ENCODE measurements around the gene TXNRD2.

Gene TXNRD2

GRCh38 chr22:19846620-19847344 lies 94.8 kb downstream of the TXNRD2 start:
- Histone ChIP-seq H2BK15ac (ENCODE audit: low read length) (no peak overlapping the region), H2AK5ac (ENCODE audit: low read depth, low read length) (no peak overlapping the region), H4K8ac (ENCODE audit: low read depth, low read length) (no peak overlapping the region), H3K18ac (ENCODE audit: low read length) (no peak overlapping the region), H3K36me3 (replicated peaks in 1 of 2; ENCODE audit: control insufficient read depth in 2 of 2, insufficient read depth in 2 of 2, low read length in 2 of 2) (peaks cover 32 to 46% of the 10 kb centered on the region in 2 donors), H2BK120ac (ENCODE audit: low read depth, low read length) (no peak overlapping the region), H3K4me2 (ENCODE audit: insufficient read depth, low read length, poor library complexity, severe bottlenecking) (no peak overlapping the region), H3K27ac (replicated peaks; ENCODE audit: low read length) (no peak overlapping the region), H3K4me1 (ENCODE audit: control insufficient read depth in 2 of 2, insufficient read depth in 1 of 2, low read depth in 1 of 2, low read length in 2 of 2) (peaks cover 0 to 13% of the 10 kb centered on the region in 2 donors), H3K4ac (ENCODE audit: low read length) (no peak overlapping the region), H4K91ac (ENCODE audit: low read depth, low read length, poor library complexity) (no peak overlapping the region), H2BK5ac (ENCODE audit: low read length) (no peak overlapping the region), H3K14ac (ENCODE audit: low read length) (no peak overlapping the region), H3K9me3 (replicated peaks in 1 of 2; ENCODE audit: control insufficient read depth in 2 of 2, insufficient read depth in 1 of 2, low read depth in 1 of 2, low read length in 2 of 2) (peaks cover 11 to 14% of the 10 kb centered on the region in 2 donors), H3K23ac (ENCODE audit: low read depth, low read length, poor library complexity) (peak overlapping the region; percentile 45), H3K4me3 (ENCODE audit: low read length in 2 of 2) (peak overlapping the region in 1 of 2 donors; percentile 36), H3K79me1 (ENCODE audit: low read depth, low read length) (peaks cover 18% of the 10 kb centered on the region), H2AFZ (ENCODE audit: low read length) (no peak overlapping the region), H3K27me3 (ENCODE audit: control insufficient read depth in 3 of 3, insufficient read depth in 3 of 3, low read depth in 1 of 3, low read length in 3 of 3) (no peaks in the 10 kb centered on the region), H3K9ac (ENCODE audit: low read depth, low read length, poor library complexity) (no peak overlapping the region), H2BK12ac (ENCODE audit: low read length) (no peak overlapping the region)
- no CpG with 5 or more reads among the region's 9 CpGs for WGBS, 2 donors (ENCODE audit: extremely low coverage in 2 of 2, insufficient read length in 2 of 2, insufficient replicate concordance in 1 of 2)
- DNase-seq (ENCODE audit: low spot score), result no peak

- Histone ChIP-seq H3K9ac (ENCODE audit: low read depth, low read length, poor library complexity) (peak overlapping the region; percentile 30), H2BK120ac (ENCODE audit: low read depth, low read length) (no peak overlapping the region), H3K79me1 (ENCODE audit: low read depth, low read length) (peaks cover 11% of the 10 kb centered on the region), H3K4me1 (ENCODE audit: control insufficient read depth in 2 of 2, insufficient read depth in 1 of 2, low read depth in 1 of 2, low read length in 2 of 2) (peaks cover 0 to 15% of the 10 kb centered on the region in 2 donors), H3K9me3 (replicated peaks in 1 of 2; ENCODE audit: control insufficient read depth in 2 of 2, insufficient read depth in 1 of 2, low read depth in 1 of 2, low read length in 2 of 2) (peaks cover 11 to 14% of the 10 kb centered on the region in 2 donors), H2BK15ac (ENCODE audit: low read length) (no peak overlapping the region), H3K18ac (ENCODE audit: low read length) (peak overlapping the region; percentile 21), H3K36me3 (replicated peaks in 1 of 2; ENCODE audit: control insufficient read depth in 2 of 2, insufficient read depth in 2 of 2, low read length in 2 of 2) (peaks cover 17 to 30% of the 10 kb centered on the region in 2 donors), H3K4me2 (ENCODE audit: insufficient read depth, low read length, poor library complexity, severe bottlenecking) (no peak overlapping the region), H3K27ac (replicated peaks; ENCODE audit: low read length) (no peak overlapping the region), H2AFZ (ENCODE audit: low read length) (no peak overlapping the region), H2BK12ac (ENCODE audit: low read length) (no peak overlapping the region), H3K27me3 (ENCODE audit: control insufficient read depth in 3 of 3, insufficient read depth in 3 of 3, low read depth in 1 of 3, low read length in 3 of 3) (no peaks in the 10 kb centered on the region), H3K4ac (ENCODE audit: low read length) (peak overlapping the region; percentile 6), H3K23ac (ENCODE audit: low read depth, low read length, poor library complexity) (peak overlapping the region; percentile 77), H2BK5ac (ENCODE audit: low read length) (no peak overlapping the region), H4K91ac (ENCODE audit: low read depth, low read length, poor library complexity) (peak overlapping the region; percentile 53), H2AK5ac (ENCODE audit: low read depth, low read length) (no peak overlapping the region), H3K4me3 (ENCODE audit: low read length in 2 of 2) (no peak overlapping the region), H3K14ac (ENCODE audit: low read length) (peak overlapping the region; percentile 14), H4K8ac (ENCODE audit: low read depth, low read length) (no peak overlapping the region)
- DNase-seq (ENCODE audit: low spot score), result no peak
- WGBS, 2 donors (ENCODE audit: extremely low coverage in 2 of 2, insufficient read length in 2 of 2, insufficient replicate concordance in 1 of 2), result no CpG with 5 or more reads among the region's 8 CpGs
Measured at GRCh38 chr22:19845054-19845722, 96.4 kb downstream of the TXNRD2 start.

DNA sequence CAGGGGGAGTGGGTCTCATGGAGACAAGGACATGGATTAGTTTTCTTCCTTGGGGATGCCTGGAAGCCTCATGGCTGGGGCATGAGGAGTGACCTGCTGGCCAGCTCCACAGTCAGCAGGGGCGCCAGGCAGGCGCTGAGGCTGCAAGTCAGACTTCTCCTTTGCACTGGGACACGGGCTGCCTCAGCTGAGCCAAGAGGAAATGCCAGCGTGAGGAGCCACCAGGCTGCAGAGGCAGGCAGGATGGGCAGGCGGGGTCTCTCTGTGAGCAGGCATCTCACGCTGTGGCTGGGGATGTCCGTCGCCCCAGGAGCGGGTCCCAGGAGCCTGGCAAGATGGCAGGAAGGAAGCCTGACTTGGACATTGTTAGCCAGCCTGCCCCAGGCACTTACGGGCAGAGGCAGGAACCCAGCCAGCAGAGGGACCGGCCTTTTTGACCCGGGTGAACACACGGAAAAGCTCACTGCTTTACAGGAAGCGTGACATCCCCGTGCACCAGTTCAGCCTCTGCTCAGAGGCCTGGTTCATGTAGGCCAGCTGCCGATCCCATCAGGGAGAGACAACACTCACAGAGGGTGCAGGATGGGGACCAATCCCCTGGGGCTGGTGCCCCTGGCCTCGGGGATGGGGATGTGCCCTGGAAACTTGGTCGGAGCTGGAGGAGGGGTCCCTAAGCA lies 97.1 kb downstream of the TXNRD2 start:
- H3K23ac ChIP-seq (ENCODE audit: low read depth, low read length, poor library complexity), result peak overlapping the region; percentile 77
- no peak overlapping the region for H2AFZ ChIP-seq (ENCODE audit: low read length)
- peaks cover 0 to 15% of the 10 kb centered on the region in 2 donors for H3K4me1 ChIP-seq (ENCODE audit: control insufficient read depth in 2 of 2, insufficient read depth in 1 of 2, low read depth in 1 of 2, low read length in 2 of 2)
- DNase-seq (ENCODE audit: low spot score), result no peak
- no peak overlapping the region for H2BK12ac ChIP-seq (ENCODE audit: low read length)
- H2BK5ac ChIP-seq (ENCODE audit: low read length), result peak overlapping the region; percentile 44
- peaks cover 12 to 24% of the 10 kb centered on the region in 2 donors for H3K36me3 ChIP-seq (replicated peaks in 1 of 2; ENCODE audit: control insufficient read depth in 2 of 2, insufficient read depth in 2 of 2, low read length in 2 of 2)
- H3K79me1 ChIP-seq (ENCODE audit: low read depth, low read length), result peaks cover 11% of the 10 kb centered on the region
- no peak overlapping the region for H4K91ac ChIP-seq (ENCODE audit: low read depth, low read length, poor library complexity)
- H4K8ac ChIP-seq (ENCODE audit: low read depth, low read length), result no peak overlapping the region
- peak overlapping the region; percentile 6 for H3K4ac ChIP-seq (ENCODE audit: low read length)
- WGBS, 2 donors (ENCODE audit: extremely low coverage in 2 of 2, insufficient read length in 2 of 2, insufficient replicate concordance in 1 of 2), result no CpG with 5 or more reads among the region's 18 CpGs
- peak overlapping the region; percentile 14 for H3K14ac ChIP-seq (ENCODE audit: low read length)
- no peak overlapping the region for H2BK120ac ChIP-seq (ENCODE audit: low read depth, low read length)
- H3K27ac ChIP-seq (replicated peaks; ENCODE audit: low read length), result no peak overlapping the region
- peak overlapping the region; percentile 49 for H3K18ac ChIP-seq (ENCODE audit: low read length)
- peak overlapping the region; percentile 65 for H3K9ac ChIP-seq (ENCODE audit: low read depth, low read length, poor library complexity)
- H2BK15ac ChIP-seq (ENCODE audit: low read length), result no peak overlapping the region
- peak overlapping the region; percentile 38 for H2AK5ac ChIP-seq (ENCODE audit: low read depth, low read length)
- no peaks in the 10 kb centered on the region for H3K27me3 ChIP-seq (ENCODE audit: control insufficient read depth in 3 of 3, insufficient read depth in 3 of 3, low read depth in 1 of 3, low read length in 3 of 3)
- H3K4me3 ChIP-seq (ENCODE audit: low read length in 2 of 2), result no peak overlapping the region
- H3K4me2 ChIP-seq (ENCODE audit: insufficient read depth, low read length, poor library complexity, severe bottlenecking), result no peak overlapping the region
- peaks cover 8 to 10% of the 10 kb centered on the region in 2 donors for H3K9me3 ChIP-seq (replicated peaks in 1 of 2; ENCODE audit: control insufficient read depth in 2 of 2, insufficient read depth in 1 of 2, low read depth in 1 of 2, low read length in 2 of 2)

All from neuronal stem cell (in vitro differentiated cells).